Adipose tissue (tissue), 3 donors: ENCODE data around the gene CCDC102B. TPM values are rescaled to one million over a fixed set of nuclear protein-coding genes. Genes with fewer than 3 reads are reported as not detected.

Experiments
- polyA plus RNA-seq, 3 donors: library from polyadenylated mRNA; stranded (reverse); fragments of 200-250 nt; gene quantifications; one replicate each; pipeline ENCODE4 v1.2.3, GENCODE V29; 2013
- donor health status: healthy with polysubstance abuse.
- donor health status: Bipolar disorder and iron deficiency.
- donor health status: healthy.

Gene CCDC102B
- polyA plus RNA-seq, 3 donors: 0.75 to 12.3 (median 4.9) TPM

Other genes with a start within 250 kb of the CCDC102B start
- 10 to 100 TPM in 2 of 3 donors, 1 to 10 TPM in 1; 8.0 to 21.8 (median 12.6) TPM for gene TMX3, start 83.0 kb upstream of the CCDC102B start, polyA plus RNA-seq